Activated T-helper 2 cell treated with anti-CD3 and anti-CD28 coated beads, Interferon-gamma antibody, Interleukin-2, Interleukin-4, amounts not matched to agents 10 μg/mL and 5 μg/mL and 100 μg/mL, durations not matched to agents 14 hours and 24 hours and 36 hours (primary cell): ENCODE measurements around the gene FSTL4. TPM values are rescaled to one million over a fixed set of nuclear protein-coding genes. Genes with fewer than 3 reads are reported as not detected.

Source experiments
- DNase-seq: peaks from one replicate; pipeline ENCODE4 v3.0.0; 2021; ENCODE audit warnings: low spot score
- H3K27ac Mint-ChIP-seq: one replicate; pipeline ENCODE4 v1.8.0; 2021; ENCODE audit warnings: mixed read lengths
- H3K27me3 Mint-ChIP-seq: one replicate; pipeline ENCODE4 v1.8.0; 2021; ENCODE audit warnings: low read depth, mixed read lengths
- H3K36me3 Mint-ChIP-seq: one replicate; pipeline ENCODE4 v1.8.0; 2021; ENCODE audit warnings: low read depth, mixed read lengths
- H3K4me1 Mint-ChIP-seq: one replicate; pipeline ENCODE4 v1.8.0; 2021; ENCODE audit warnings: low read depth, mixed read lengths
- H3K4me3 Mint-ChIP-seq: one replicate; pipeline ENCODE4 v1.8.0; 2021; ENCODE audit warnings: low read depth, mild to moderate bottlenecking, moderate library complexity, mixed read lengths
- H3K9me3 Mint-ChIP-seq: one replicate; pipeline ENCODE4 v1.8.0; 2021; ENCODE audit warnings: mixed read lengths
- intact Hi-C: fragments of 100-400 bp; cut with micrococcal nuclease; formaldehyde crosslinking; loops from one replicate; pipeline ENCODE4 v1.15.1; 2023
- total RNA-seq: library from RNA; stranded (reverse); gene quantifications from 2 replicates; pipeline ENCODE4 v1.2.3, GENCODE V29; 2022

The FSTL4 gene
- total RNA-seq, 1 donor from 2014 or later, result 2.1 TPM

DNA sequence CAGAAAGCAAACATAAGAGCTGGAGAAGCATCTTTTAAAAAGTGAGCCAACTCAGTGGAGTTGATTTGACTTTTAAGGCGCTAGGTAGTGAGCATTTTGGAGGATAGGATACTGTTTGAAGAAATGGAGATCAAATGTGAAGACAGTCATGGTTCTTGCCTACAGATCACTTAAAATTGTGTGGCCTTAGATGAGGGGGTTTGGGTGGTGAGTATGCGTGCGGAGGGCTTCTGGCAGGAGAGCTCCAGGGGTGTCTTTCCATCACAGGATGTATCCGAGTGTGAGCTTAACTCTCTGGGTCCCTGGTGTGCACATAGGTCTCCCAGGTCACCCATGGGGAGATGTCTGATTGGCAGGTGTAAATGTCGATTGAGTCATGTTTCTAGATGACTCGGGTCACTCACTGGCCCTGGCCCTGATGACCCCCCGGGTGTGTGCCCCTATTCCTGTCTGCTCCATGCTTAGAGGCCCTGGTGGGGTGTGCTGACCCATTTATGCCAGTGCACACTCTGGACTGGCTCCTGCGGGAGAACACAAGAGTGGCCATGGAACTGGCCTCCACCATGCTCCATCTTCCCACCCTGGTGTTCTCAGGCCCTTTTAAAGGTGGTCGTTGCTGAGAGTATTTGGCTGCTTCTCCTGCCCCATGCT is 274.4 kb downstream of the FSTL4 start:
- no peak for DNase-seq
- Mint-ChIP-seq H3K36me3 (no peaks in the 10 kb centered on the region), H3K27me3 (no peaks in the 10 kb centered on the region), H3K4me3 (no peak overlapping the region), H3K27ac (no peak overlapping the region), H3K9me3 (no peaks in the 10 kb centered on the region), H3K4me1 (peaks cover 3% of the 10 kb centered on the region)
- intact Hi-C loops, result no loop called here

DNA sequence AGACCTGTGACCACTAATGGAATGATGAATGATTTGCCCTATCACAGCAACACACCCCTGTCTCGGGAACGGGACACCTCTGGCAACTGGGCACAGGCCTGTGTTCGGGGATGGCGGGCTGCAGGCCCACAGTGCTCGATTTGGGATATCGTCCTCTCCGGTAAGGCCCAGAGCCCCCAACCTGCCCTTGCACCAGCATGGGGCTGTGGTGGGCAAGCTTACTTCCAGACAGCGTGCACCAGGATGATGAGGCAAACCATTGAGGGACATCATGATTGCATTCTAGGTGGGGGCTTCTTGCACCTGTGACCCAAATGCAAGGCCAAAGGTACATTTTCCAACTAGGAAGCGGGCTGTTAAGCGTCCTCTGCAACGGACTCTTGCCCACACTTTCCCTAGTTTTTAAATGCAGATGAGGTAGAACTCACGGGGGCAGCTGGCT is 275.4 kb downstream of the FSTL4 start:
- H3K27me3 Mint-ChIP-seq, result no peaks in the 10 kb centered on the region
- peaks cover 4% of the 10 kb centered on the region for H3K4me1 Mint-ChIP-seq
- H3K36me3 Mint-ChIP-seq, result no peaks in the 10 kb centered on the region
- no peak overlapping the region for H3K4me3 Mint-ChIP-seq
- intact Hi-C loops, result no loop called here
- H3K9me3 Mint-ChIP-seq, result no peaks in the 10 kb centered on the region
- H3K27ac Mint-ChIP-seq, result no peak overlapping the region
- no peak for DNase-seq

DNA sequence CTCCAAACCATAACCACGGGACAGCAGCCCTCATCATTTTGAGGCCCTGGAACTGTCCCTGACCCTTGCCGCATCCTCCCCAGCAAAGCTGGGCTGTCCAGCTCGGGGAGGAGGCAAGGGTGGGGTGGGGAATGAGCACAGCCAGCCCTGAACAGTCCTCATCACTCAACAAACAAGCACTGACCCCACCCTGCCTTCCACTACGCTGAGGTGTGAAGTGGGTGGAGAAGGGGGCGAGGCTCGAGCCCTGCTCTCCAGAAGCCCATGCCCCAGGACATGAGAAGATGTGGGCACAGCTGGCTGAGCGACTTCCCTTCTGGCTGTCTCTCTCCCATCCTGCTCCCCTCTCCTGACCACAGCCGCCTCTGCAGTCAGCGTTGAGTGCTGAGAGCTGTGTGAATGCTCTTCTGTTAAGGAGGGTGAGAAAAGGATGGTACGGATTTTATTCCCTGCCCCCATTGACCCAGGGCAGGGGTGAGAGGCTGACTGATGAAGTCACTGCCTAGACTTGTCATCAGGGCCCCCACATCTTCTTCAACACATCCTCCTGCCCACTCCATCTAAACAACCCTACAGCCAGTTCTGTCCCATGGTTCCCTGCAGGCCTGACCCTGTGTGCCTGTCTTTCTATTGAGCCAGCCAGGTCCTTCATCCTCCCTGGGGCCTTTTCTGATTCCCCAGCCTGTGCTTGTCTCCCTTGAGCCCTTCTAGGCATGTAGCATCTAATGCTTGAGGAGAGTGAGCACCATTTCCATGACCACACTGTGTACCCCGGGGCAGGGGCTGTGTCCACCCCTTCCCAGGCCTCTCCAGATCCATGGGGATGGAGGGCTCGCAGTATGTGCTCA is 276.0 kb downstream of the FSTL4 start:
- Mint-ChIP-seq H3K9me3 (no peaks in the 10 kb centered on the region), H3K36me3 (no peaks in the 10 kb centered on the region), H3K4me1 (peaks cover 4% of the 10 kb centered on the region), H3K27me3 (no peaks in the 10 kb centered on the region), H3K4me3 (no peak overlapping the region), H3K27ac (no peak overlapping the region)
- DNase-seq, result no peak
- intact Hi-C loops, result no loop called here

DNA sequence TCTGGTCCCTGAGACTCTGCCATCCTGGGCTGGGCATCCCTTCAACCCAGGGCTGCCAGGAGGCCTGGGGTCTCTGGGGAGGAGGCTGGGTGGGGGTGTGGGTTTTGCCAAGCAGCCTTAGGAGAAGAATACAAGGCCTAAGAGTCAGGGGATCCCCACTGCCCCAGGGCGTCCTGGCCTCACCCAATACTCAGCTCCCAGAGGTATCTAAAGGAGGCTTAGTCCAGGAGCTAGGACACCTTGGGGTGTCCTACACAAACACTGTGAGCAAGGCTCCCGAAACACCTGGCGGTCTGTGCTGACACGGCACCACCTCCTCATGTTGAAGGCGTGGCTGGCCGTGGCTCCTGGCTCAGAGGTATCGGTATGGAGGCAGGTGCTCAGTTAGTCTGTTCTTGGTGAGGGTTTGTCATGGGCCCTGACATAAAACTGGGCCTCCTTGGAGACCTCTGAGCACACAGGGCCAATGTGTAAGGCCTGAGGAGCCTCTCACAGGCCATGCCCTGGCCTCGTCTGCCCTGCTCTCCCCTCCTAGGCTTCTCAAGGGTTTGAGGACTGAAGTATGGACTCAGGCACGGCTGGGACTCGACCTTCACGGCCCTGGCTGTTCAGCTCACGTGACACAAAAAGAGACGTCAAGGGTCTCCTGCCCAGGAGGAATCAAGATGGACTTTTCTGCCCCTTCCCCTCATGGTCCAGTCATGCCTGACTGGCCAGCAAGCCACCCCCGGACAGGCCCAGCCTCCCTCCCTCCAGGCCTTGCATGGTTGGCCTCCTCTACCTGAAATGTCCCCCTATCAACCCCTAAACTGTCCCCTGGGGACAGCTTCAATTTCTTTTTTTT is 277.3 kb downstream of the FSTL4 start:
- intact Hi-C loops, result no loop called here
- Mint-ChIP-seq H3K9me3 (no peaks in the 10 kb centered on the region), H3K4me1 (peaks cover 4% of the 10 kb centered on the region), H3K36me3 (no peaks in the 10 kb centered on the region), H3K27ac (no peak overlapping the region), H3K4me3 (no peak overlapping the region), H3K27me3 (no peaks in the 10 kb centered on the region)
- no peak for DNase-seq

DNA sequence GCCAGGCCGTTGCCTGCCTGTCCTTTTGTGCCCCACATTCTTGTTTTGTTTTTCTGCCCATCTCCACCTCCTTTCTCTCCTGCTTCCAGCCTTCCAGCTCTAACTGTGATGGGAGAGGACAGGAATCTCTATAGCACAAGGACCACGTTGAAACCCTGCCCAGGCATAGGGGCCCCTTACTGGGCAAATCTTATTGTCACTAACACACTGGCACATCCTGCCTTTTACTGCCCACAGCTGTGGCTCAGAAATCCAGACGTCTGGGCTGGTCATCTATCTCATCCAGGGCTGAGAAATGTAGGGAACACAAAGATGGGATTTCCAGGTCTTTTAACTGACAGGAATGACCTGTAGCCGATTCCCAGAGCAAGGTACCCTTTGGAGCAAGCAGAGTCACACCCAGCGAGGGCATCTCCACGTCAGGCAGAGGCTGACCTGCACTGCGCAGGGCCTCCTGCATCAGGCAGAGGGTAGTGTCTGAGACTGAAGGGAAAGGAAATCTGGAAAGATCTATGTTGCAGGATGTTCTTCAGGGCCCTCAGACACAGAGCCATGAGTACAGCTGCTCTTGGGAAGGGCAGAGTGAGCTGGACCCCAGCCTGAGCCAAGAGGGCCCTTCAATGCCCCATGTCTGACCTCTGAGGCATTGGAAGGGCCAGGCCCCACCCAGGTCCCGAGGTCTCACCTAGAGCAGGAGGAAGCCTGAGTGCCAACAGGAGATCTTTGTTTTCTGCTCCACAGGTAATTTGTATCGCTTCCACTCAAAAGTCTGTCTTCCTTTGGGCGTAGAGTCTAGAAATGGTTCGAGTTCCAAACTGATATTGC is 278.8 kb downstream of the FSTL4 start:
- Mint-ChIP-seq H3K27ac (no peak overlapping the region), H3K4me1 (peaks cover 4% of the 10 kb centered on the region), H3K4me3 (no peak overlapping the region), H3K36me3 (no peaks in the 10 kb centered on the region), H3K27me3 (no peaks in the 10 kb centered on the region), H3K9me3 (no peaks in the 10 kb centered on the region)
- DNase-seq, result no peak
- intact Hi-C loops, result no loop called here

DNA sequence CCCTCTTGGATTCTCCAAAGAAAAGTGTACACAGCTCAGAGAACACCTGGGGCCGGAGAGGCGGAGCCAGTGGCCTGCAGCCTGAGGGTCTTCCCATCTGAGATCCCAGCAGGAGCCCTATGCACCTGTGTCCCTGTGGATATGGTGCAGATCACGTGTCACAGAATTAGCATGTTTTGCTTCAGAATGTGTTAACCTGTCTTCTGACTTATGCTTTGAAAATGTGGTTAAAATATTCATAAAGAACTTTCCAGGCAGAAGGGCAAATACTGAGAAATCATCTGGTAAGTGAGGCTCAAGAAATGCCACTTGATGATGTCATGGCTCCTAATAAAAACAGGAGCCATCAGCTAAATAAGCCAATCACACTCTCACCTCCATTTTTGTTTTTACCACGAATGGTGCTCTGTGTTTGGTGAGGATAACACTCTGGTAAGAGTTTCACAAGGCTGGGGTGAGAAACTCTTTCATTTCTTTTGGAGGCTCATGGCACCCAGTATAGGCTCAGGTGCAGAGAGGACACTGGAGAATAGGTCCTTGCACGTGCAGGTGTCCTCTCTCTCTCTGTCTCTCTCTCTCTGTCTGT is 279.8 kb downstream of the FSTL4 start:
- no peak overlapping the region for H3K4me3 Mint-ChIP-seq
- H3K27me3 Mint-ChIP-seq, result no peaks in the 10 kb centered on the region
- no peak overlapping the region for H3K27ac Mint-ChIP-seq
- H3K36me3 Mint-ChIP-seq, result no peaks in the 10 kb centered on the region
- no peaks in the 10 kb centered on the region for H3K9me3 Mint-ChIP-seq
- H3K4me1 Mint-ChIP-seq, result peaks cover 4% of the 10 kb centered on the region
- intact Hi-C loops, result no loop called here
- no peak for DNase-seq

DNA sequence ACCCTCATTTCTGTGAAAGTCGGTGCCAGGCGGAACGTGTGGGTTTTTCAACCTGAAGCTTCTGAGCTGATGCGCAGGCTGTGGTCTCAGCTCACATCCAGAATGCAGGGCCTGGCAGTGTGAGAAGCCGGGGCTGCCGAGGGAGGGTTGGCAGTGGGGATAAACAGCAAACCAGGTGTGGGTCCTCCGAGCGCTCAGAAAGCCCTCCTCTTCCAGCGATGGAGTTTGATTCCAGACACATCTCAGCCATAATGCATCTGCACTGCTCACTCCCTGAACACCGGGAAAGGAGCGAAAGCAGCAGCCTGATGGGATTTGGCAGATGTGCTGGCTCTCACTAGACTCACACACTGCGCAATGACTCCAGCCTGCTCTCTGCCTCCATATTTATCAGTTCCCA is 280.4 kb downstream of the FSTL4 start:
- Mint-ChIP-seq H3K36me3 (no peaks in the 10 kb centered on the region), H3K4me1 (peaks cover 4% of the 10 kb centered on the region), H3K4me3 (no peak overlapping the region), H3K27ac (no peak overlapping the region), H3K27me3 (no peaks in the 10 kb centered on the region), H3K9me3 (no peaks in the 10 kb centered on the region)
- no peak for DNase-seq
- intact Hi-C loops, result no loop called here

DNA sequence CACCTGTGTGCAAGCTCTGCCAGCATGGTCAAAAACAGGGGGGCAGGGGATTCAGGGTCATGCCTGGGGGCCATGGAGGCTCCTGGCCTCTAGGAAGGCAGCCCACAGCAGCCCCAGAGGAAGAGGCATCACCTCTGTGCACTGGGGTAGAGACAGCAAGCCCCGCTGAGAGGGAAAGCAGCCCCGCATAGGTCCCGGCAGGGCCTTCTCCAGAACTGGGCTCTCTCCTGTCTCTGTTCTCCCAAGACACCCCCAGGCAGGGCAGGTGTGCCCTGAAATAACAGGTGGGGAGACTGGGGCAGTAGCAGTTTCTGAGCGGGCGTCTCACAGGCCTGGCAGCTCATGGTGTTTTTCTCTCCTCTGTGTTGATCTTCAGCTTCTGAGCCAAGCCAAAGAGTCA is 281.4 kb downstream of the FSTL4 start:
- intact Hi-C loops, result no loop called here
- Mint-ChIP-seq H3K27ac (no peak overlapping the region), H3K4me1 (peaks cover 1% of the 10 kb centered on the region), H3K9me3 (no peaks in the 10 kb centered on the region), H3K27me3 (no peaks in the 10 kb centered on the region), H3K4me3 (no peak overlapping the region), H3K36me3 (no peaks in the 10 kb centered on the region)
- no peak for DNase-seq

DNA sequence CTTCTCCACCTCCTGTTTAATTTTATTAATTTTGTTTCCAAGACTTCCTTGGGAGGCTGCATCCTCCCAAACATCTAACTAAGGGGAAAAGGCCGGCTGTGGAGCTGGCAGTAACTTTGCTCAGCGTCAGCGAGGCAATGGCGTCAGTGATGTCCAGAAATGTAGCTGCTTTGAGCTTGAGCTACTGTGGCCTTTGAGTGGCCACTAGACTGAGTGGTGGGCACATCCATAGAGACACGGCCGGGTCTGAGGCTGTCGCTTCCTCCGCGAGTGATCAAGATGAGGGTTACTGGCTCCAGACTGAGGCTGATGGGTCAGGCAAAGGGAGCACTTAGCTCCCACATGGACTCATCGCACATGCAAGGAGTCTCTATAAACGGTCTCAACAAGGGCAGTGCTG is 283.5 kb downstream of the FSTL4 start:
- Mint-ChIP-seq H3K4me3 (no peak overlapping the region), H3K9me3 (no peaks in the 10 kb centered on the region)
- intact Hi-C loops, result no loop called here

DNA sequence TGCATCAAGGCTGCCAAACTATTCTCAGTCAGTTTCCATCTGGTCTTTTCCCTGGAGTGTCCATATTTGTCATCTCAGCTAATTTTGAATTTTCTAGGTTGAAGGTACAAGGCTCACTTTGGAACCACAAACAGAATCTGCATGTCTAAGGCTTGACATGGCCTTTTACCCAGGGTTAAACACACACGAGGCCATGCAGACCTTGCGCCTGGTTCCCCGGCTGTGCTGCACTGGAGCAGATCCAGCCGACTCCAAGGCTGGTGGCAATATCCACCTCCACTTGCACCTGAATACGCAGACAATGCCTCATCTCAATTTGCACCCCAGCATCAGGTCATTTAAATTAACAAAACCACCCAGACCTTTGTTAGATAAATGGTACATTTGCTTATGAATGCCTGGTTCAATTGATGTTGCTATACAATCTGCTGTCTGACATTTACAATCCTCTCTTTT is 284.4 kb downstream of the FSTL4 start:
- no peak overlapping the region for H3K27ac Mint-ChIP-seq
- no peak for DNase-seq
- peaks cover 1% of the 10 kb centered on the region for H3K4me1 Mint-ChIP-seq
- no peak overlapping the region for H3K4me3 Mint-ChIP-seq
- no peaks in the 10 kb centered on the region for H3K27me3 Mint-ChIP-seq
- intact Hi-C loops, result no loop called here
- H3K9me3 Mint-ChIP-seq, result no peaks in the 10 kb centered on the region
- H3K36me3 Mint-ChIP-seq, result no peaks in the 10 kb centered on the region

More for the DNA sequence above, 283.5 kb downstream of the FSTL4 start:
- peaks cover 1% of the 10 kb centered on the region for H3K4me1 Mint-ChIP-seq
- H3K27ac Mint-ChIP-seq, result no peak overlapping the region
- no peak for DNase-seq
- no peaks in the 10 kb centered on the region for H3K27me3 Mint-ChIP-seq
- H3K36me3 Mint-ChIP-seq, result no peaks in the 10 kb centered on the region

DNA sequence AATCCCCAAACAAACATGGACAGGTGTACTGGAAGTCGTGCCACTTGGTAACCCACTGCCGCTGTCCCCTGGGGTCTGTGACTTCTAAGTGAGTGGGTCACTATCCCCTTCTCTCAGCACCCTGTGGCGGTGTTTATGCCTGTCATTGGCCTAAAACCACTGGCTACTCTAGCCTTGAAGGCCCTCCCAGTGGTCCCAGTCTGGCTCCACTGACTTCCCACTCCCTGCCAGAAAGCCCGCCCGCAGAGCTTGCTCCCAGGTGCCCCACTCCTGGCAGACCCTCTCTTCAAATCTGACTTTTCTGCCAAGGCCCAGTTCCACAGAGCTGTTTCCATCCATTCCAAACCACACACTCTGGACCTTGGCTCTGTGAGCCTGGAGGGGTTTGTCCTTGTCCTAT is 286.0 kb downstream of the FSTL4 start:
- Mint-ChIP-seq H3K4me1 (peaks cover 8% of the 10 kb centered on the region), H3K4me3 (no peak overlapping the region), H3K9me3 (no peaks in the 10 kb centered on the region), H3K36me3 (no peaks in the 10 kb centered on the region), H3K27me3 (no peaks in the 10 kb centered on the region), H3K27ac (no peak overlapping the region)
- no peak for DNase-seq
- intact Hi-C loops, result no loop called here

DNA sequence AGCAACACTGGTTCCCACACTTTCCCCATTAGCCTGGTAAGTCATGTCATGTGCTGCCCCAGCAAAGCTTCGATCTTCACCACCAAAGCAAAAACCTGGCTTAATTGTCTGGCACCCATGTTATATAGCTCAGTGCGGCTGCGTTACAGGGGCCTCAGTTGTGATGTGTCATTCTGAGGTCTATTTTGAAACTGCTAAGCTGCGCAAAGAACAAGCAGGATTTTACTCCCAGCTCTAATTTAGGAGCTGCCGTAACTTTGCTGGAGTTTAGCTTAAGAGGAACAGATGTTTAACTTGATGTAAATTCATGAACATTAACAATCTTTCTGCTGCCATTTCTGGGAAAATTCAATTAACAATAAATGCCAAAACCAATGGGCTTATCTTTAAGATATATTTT is 286.5 kb downstream of the FSTL4 start:
- no peaks in the 10 kb centered on the region for H3K9me3 Mint-ChIP-seq
- intact Hi-C loops, result no loop called here
- no peak for DNase-seq

More for the DNA sequence above, 286.5 kb downstream of the FSTL4 start:
- Mint-ChIP-seq H3K4me1 (peaks cover 8% of the 10 kb centered on the region), H3K36me3 (no peaks in the 10 kb centered on the region), H3K4me3 (no peak overlapping the region), H3K27ac (no peak overlapping the region), H3K27me3 (no peaks in the 10 kb centered on the region)
